Bronchus fibroblast of lung (primary cell): Measurements from ENCODE around the gene PTPN14. TPM values are rescaled to one million over a fixed set of nuclear protein-coding genes. Genes with fewer than 3 reads are reported as not detected.

Source experiments
- total RNA-seq: library from RNA; depleted of rRNA; stranded (reverse); fragments of >200 nt; gene quantifications from 2 replicates; pipeline ENCODE4 v1.2.3, GENCODE V29; 2015

The PTPN14 gene
- 16.5 and 19.2 TPM in 2 replicates for total RNA-seq

DNA sequence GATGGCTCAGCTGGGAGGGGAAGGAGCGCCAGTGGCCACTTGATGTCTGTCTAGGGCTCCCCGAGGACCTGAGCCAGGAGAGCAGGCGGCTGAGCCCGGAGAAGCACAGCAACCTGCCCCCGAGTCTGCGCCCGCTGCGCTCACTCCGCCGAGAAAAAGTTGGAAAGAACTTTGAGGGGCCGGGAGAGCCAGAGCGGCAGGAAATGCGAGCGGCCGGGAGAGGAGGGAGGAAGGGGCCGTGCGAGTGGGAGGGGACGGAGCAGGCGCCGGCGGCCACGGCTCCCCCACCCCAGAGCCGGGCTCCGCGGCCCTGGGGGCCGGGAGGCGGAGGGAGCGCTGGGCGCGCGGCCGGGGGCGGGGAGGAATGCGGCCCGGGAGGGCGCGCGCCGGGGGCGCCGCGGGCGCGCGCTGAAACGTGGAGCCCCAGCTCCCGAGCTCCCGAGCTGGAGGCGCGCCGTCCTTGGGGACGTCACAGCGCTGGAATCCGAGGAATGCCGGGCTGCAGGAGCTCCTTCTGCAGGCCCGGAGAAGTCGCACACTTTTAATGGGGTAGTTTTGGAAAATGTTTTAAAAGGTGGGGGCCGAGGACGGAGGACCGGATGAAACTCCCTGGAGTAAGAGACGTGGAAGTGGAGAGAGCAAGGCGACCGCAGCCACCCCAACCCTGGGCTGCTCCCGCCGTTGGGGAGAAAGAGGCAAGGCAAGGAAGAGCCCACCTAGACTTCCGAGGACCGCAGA, at the start of gene PTPN14:
Gene PTPN14 (minus strand): TSS at position 167 of the 738 bp plus-strand sequence. CDS start 86,799 bp downstream, outside the sequence.

Other genes starting within 250 kb of the PTPN14 start
- gene CENPF, start 51.6 kb upstream of the PTPN14 start, total RNA-seq, result 38.8 and 59.2 TPM in 2 replicates